Ascending aorta (tissue), 2 donors: ENCODE measurements around the gene CHRNA3. TPM values are rescaled to one million over a fixed set of nuclear protein-coding genes. Genes with fewer than 3 reads are reported as not detected.
A peak's percentile ranks its signal among the peaks of the same experiment; 100 is the strongest.

ENCODE experiments used
- DNase-seq, 2 donors: peaks; one replicate each; pipeline ENCODE4 v3.0.0-alpha.2; 2019; ENCODE audit warnings: low spot score in 2 of 2
- H3K27ac ChIP-seq, 2 donors: fragments of 200-600 bp; sonication (generic); one replicate each; pipeline ENCODE4 v1.5.1; 2016 to 2017; ENCODE audit warnings: mild to moderate bottlenecking in 1 of 2
- H3K27me3 ChIP-seq: fragments of 200-600 bp; sonication (generic); one replicate; pipeline ENCODE4 v1.5.1; 2017
- H3K36me3 ChIP-seq, 2 donors: fragments of 200-600 bp; sonication (generic); one replicate each; pipeline ENCODE4 v1.5.1; 2016
- H3K4me1 ChIP-seq, 2 donors: fragments of 200-600 bp; sonication (generic); one replicate each; pipeline ENCODE4 v1.5.1; 2016 to 2017; ENCODE audit warnings: mild to moderate bottlenecking in 1 of 2
- H3K4me3 ChIP-seq, 2 donors: fragments of 200-600 bp; sonication (generic); one replicate each; pipeline ENCODE4 v1.5.1; 2016 to 2017; ENCODE audit warnings: mild to moderate bottlenecking in 1 of 2
- H3K9me3 ChIP-seq, 2 donors: fragments of 200-600 bp; sonication (generic); one replicate each; pipeline ENCODE4 v1.5.1; 2016
- intact Hi-C: fragments of 100-400 bp; cut with DNase I; formaldehyde crosslinking; loops from one replicate; pipeline ENCODE4 v1.15.1; 2023
- total RNA-seq: library from RNA; depleted of rRNA; stranded (reverse); fragments of >200 nt; gene quantifications from one replicate; pipeline ENCODE4 v1.1.0, GENCODE V29; 2016
- TF ChIP-seq, protein P1 (sequence below), 3 experiments: fragments of 200-600 bp in 2 of 3; fragments of 450-650 bp in 1 of 3; sonication (generic) in 2 of 3; IDR thresholded peaks; one replicate each; pipeline ENCODE4 v1.5.1; 2016 to 2019; ENCODE audit warnings: antibody characterized with exemption in 3 of 3, mild to moderate bottlenecking in 1 of 3, moderate library complexity in 1 of 3

CHRNA3 gene
- total RNA-seq, 1 donor from 2014 or later, result not detected

DNA sequence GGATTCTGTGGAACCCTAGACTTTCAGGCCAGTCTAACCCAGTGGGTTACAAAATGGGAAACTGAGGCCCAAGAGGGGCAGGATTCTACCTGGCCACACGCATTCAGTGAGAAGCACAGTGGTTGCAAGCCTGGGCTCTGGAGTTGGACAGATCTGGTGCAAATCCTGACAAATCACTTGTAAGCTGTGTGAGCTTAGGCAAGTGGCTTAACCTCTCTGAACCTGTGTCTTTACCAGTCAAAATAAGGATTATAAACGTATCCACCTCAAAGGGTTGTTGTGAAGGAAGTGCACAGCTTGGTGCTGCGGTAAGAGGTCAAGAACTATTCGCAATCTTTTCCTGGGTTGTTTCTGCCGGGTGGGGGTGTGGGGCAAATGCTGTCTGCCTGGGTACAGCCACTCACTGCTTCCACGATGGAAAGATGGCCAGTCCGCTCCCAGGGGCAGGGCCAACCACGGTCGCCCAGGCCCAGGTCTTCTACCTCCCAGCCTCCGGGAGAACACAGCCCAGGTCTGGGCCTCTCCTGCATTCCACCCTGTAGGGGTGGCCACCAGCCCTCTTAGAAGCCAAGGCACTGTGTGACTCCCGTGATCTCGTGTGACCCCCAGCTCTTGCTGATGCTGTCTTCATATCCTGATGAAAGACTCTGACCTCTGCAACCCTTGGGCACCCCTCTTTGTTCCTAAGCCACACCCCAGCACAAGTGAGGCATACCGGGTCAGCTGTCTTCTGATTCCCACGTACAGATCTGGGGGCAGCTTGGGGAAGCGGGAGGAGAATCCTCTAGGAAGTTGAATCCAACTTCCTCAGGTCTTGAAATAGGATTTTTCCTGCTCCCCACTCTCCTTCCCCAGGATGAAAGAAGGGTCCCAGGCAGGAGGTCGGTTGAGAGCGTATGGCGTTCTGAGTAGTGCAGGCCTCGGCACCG, 1.5 kb downstream of the CHRNA3 start:
- no peak overlapping the region for H3K27ac ChIP-seq
- peaks cover 0 to 11% of the 10 kb centered on the region in 2 donors for H3K4me1 ChIP-seq
- peaks cover 13% of the 10 kb centered on the region for H3K27me3 ChIP-seq
- TF ChIP-seq, protein P1, sequence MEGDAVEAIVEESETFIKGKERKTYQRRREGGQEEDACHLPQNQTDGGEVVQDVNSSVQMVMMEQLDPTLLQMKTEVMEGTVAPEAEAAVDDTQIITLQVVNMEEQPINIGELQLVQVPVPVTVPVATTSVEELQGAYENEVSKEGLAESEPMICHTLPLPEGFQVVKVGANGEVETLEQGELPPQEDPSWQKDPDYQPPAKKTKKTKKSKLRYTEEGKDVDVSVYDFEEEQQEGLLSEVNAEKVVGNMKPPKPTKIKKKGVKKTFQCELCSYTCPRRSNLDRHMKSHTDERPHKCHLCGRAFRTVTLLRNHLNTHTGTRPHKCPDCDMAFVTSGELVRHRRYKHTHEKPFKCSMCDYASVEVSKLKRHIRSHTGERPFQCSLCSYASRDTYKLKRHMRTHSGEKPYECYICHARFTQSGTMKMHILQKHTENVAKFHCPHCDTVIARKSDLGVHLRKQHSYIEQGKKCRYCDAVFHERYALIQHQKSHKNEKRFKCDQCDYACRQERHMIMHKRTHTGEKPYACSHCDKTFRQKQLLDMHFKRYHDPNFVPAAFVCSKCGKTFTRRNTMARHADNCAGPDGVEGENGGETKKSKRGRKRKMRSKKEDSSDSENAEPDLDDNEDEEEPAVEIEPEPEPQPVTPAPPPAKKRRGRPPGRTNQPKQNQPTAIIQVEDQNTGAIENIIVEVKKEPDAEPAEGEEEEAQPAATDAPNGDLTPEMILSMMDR (IDR thresholded peaks at IDR 0.05), result no peak
- no peak for DNase-seq
- intact Hi-C loops, result loop anchor here (5.0 kb wide), 1 partner anchor 563 kb away; no protein-coding TSS in a partner anchor
- H3K4me3 ChIP-seq, result peak overlapping the region in 1 of 2 donors; percentile 53
- no peaks in the 10 kb centered on the region for H3K9me3 ChIP-seq
- no peaks in the 10 kb centered on the region for H3K36me3 ChIP-seq

DNA sequence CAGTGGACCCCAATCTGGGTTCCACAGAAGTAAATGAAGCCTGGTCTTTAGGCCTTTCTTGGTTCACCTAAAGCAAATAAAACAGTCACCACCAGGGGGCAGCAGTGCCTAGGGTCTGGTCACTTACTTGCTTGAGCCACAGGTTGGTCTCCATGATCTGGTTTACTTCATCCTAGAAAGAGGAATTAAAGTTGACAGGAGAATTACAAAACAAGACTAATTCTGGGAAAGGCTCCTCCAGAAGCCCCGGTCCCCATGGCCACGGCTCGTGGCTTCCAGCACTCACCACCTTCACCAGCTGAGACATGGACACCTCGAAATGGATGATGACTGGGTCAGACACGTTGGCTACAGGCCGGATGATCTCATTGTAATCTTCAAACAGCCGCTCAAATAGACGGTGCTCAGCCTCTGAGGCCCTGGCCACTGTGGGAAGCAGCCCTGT, 2.3 kb downstream of the CHRNA3 start:
- no peaks in the 10 kb centered on the region for H3K36me3 ChIP-seq
- no peaks in the 10 kb centered on the region for H3K9me3 ChIP-seq
- intact Hi-C loops, result loop anchor here (1.0 to 5.0 kb wide), 3 partner anchors 91 to 564 kb away; no protein-coding TSS in a partner anchor
- H3K27ac ChIP-seq, result no peak overlapping the region
- no peak overlapping the region for H3K4me3 ChIP-seq
- peak in 1 of 2 donors; percentile 94 for DNase-seq
- peaks cover 13% of the 10 kb centered on the region for H3K27me3 ChIP-seq
- H3K4me1 ChIP-seq, result peaks cover 0 to 11% of the 10 kb centered on the region in 2 donors
- TF ChIP-seq, protein P1 (IDR thresholded peaks at IDR 0.05), result peak; percentile 70 to 90 (median 81)

DNA sequence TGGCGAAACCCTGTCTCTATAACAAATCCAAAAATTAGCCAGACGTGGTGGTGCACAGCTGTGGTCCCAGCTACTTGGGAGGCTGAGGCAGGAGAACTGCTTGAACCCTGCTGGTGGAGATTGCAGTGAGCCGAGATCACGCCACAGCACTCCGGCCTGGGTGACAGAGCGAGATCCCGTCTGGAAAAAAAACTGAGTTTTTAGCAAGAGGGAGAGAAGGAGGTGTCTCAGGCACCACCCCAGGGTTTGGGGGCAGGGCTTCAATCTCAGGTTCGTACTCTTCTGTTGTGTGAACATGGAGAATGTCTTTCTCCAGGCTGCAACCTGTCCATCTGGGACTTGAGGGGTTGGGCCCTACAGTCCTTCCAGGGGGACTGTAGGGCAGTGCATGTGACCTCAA, 2.7 kb downstream of the CHRNA3 start:
- DNase-seq, result no peak
- Histone ChIP-seq H3K9me3 (no peaks in the 10 kb centered on the region), H3K4me3 (no peak overlapping the region), H3K27me3 (peaks cover 13% of the 10 kb centered on the region), H3K4me1 (peaks cover 0 to 11% of the 10 kb centered on the region in 2 donors), H3K36me3 (no peaks in the 10 kb centered on the region), H3K27ac (no peak overlapping the region)
- TF ChIP-seq, protein P1 (IDR thresholded peaks at IDR 0.05), result no peak
- intact Hi-C loops, result loop anchor here (1.0 to 5.0 kb wide), 3 partner anchors 91 to 564 kb away; no protein-coding TSS in a partner anchor

DNA sequence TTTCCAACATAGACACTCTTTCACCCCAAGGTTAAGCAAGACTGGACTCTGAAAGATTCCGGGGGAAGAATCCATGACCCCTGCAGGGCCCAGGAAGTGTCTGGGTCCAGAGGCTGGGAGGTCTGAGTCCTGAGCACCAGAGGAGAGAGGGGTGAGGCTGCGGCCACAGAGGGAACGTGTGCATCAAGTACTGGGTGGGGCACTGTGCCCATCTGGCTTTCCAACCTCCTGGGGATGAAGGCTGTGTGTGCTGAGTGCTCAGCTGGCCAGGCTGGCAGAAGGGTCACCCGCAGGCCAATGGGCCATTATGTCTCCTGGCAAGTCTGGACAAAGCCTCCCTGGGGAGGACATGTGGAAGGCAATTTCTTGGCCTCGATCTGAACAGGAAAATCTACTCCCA, 3.3 kb downstream of the CHRNA3 start:
- Histone ChIP-seq H3K27me3 (peaks cover 13% of the 10 kb centered on the region), H3K4me1 (peaks cover 0 to 11% of the 10 kb centered on the region in 2 donors), H3K36me3 (no peaks in the 10 kb centered on the region), H3K27ac (no peak overlapping the region), H3K4me3 (no peak overlapping the region), H3K9me3 (no peaks in the 10 kb centered on the region)
- intact Hi-C loops, result loop anchor here (5.0 kb wide), 1 partner anchor 565 kb away; no protein-coding TSS in a partner anchor
- DNase-seq, result no peak
- TF ChIP-seq, protein P1 (IDR thresholded peaks at IDR 0.05), result no peak

DNA sequence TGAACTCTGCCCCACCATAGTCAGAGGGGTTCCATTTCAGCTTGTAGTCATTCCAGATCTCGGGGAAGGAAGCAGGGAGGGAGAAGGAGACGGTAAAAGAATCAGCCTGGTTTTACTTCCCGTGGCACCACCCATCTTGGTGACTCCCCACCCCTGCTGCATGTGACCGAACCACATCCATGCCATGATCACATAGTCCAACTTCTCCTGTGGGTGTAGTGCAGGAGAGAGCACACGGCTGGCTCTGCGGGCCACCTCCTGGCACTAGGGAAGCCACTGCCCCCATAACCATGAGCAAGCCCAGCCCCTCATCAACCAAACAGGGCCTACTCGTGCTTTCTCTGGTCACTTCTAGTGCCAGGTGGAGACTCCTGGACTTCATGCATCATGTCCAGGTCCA, 3.7 kb downstream of the CHRNA3 start:
- Histone ChIP-seq H3K9me3 (no peaks in the 10 kb centered on the region), H3K4me3 (no peak overlapping the region), H3K36me3 (no peaks in the 10 kb centered on the region), H3K4me1 (peaks cover 0 to 11% of the 10 kb centered on the region in 2 donors), H3K27me3 (peaks cover 13% of the 10 kb centered on the region), H3K27ac (no peak overlapping the region)
- DNase-seq, result no peak
- TF ChIP-seq, protein P1 (IDR thresholded peaks at IDR 0.05), result no peak
- intact Hi-C loops, result loop anchor here (5.0 kb wide), 1 partner anchor 565 kb away; no protein-coding TSS in a partner anchor
